BE2C (cell line): ENCODE results near the gene BRME1.
A peak's percentile ranks its signal among the peaks of the same experiment; 100 is the strongest.

Source experiments
- DNase-seq: peaks from one replicate; pipeline ENCODE4 v3.0.0-alpha.2; 2020
- H3K27me3 ChIP-seq: fragments of 250-450 bp; sonication (Bioruptor Pico); 2 replicates; pipeline ENCODE4 v1.5.1; 2020; ENCODE audit warnings: mild to moderate bottlenecking
- H3K36me3 ChIP-seq: fragments of 250-450 bp; sonication (Bioruptor Pico); 2 replicates; pipeline ENCODE4 v1.5.1; 2020; ENCODE audit warnings: mild to moderate bottlenecking
- H3K4me1 ChIP-seq: fragments of 250-450 bp; sonication (Bioruptor Pico); 2 replicates; pipeline ENCODE4 v1.5.1; 2020
- H3K4me3 ChIP-seq: 2 replicates; pipeline ENCODE4 v1.5.1; 2011; ENCODE audit warnings: low read depth, low read length
- H3K9me3 ChIP-seq: fragments of 250-450 bp; sonication (Bioruptor Pico); 2 replicates; pipeline ENCODE4 v1.5.1; 2020
- CTCF ChIP-seq: IDR thresholded peaks from 2 replicates; pipeline ENCODE4 v1.5.1; 2012; ENCODE audit warnings: mild to moderate bottlenecking, low read depth, low read length

BRME1 gene

DNA sequence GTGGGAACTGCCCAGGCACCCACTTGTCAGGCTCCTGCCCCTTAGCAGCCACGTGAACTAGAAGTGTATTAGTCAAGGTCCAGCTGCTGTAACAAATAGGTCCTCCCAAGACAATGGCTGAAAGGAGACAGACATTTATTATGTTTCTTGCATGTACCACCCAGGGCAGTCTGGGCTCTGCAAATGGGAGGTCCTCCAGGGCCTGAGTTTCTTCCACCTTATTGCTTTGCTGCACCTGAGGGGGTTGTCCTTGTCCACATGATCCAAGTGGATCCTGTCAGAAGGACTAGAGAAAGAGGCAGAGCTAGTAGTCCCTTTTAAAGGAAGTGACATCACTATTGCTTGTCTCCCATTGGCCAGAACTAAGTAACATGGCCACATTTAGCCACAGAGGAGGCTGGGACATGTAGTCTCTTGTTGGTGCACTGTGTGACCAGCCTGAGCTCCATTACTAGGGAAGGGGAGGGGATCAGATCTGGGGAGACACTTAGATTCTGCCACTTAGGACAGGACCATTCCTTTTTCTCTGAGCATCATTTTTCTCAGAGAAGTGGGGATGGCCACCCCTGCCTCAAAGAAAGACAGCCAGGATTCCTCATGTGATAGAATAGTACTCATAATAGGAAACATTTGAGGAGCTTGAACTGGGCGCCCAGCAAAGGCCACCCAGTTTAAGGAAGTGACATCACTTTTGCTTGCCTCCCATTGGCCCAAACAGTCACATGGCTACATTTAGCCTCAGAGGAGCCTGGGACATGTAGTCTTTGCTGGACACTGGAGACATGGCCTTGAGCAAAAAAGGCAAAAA is 15.2 kb upstream of the BRME1 start:
- Histone ChIP-seq H3K9me3 (0 out of 2 replicates have a peak, but pooled peaks cover 4% of the 10 kb centered on the region), H3K4me1 (no peaks in the 10 kb centered on the region), H3K27me3 (no peaks in the 10 kb centered on the region), H3K4me3 (no peak overlapping the region), H3K36me3 (peaks cover 10% of the 10 kb centered on the region)
- peak; percentile 64 for DNase-seq
- TF ChIP-seq CTCF = no peak

GRCh38 chr19:13920524-13920923 is 14.6 kb upstream of the BRME1 start:
- Histone ChIP-seq H3K27me3 (no peaks in the 10 kb centered on the region), H3K36me3 (peaks cover 13% of the 10 kb centered on the region), H3K9me3 (0 out of 2 replicates have a peak, but pooled peaks cover 4% of the 10 kb centered on the region), H3K4me1 (no peaks in the 10 kb centered on the region), H3K4me3 (no peak overlapping the region)
- no peak for TF ChIP-seq CTCF
- no peak for DNase-seq

DNA sequence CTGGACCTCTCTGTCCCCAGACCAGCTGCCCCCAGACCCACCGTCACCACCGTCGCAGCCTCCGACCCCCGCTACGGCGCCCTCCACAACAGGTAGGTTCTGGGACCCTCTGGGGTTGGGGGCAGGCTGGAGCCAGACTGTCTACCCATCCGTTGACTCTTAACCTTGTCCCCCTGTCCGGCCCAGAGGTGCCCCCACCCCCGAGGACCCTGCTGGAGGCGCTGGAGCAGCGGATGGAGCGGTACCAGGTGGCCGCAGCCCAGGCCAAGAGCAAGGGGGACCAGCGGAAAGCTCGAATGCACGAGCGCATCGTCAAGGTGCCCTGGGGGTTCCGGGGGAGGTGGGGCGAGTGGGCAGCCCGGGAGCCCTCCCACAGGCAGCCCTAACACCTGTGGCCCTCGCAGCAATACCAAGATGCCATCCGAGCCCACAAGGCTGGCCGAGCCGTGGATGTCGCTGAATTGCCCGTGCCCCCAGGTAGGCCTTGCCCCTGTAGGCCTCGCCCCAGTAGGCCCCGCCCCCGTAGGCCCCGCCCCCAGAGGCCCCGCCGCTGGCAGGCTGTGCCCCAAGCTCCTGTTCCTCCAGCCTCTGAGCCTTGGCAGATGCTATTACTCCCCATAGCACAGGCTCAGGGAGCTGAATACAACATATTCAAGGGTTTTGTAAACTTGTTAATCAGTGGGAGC is 13.0 kb upstream of the BRME1 start:
- Histone ChIP-seq H3K36me3 (peaks cover 17% of the 10 kb centered on the region), H3K4me3 (no peak overlapping the region), H3K9me3 (0 out of 2 replicates have a peak, but pooled peaks cover 4% of the 10 kb centered on the region), H3K4me1 (no peaks in the 10 kb centered on the region), H3K27me3 (no peaks in the 10 kb centered on the region)
- TF ChIP-seq CTCF = no peak
- no peak for DNase-seq

DNA sequence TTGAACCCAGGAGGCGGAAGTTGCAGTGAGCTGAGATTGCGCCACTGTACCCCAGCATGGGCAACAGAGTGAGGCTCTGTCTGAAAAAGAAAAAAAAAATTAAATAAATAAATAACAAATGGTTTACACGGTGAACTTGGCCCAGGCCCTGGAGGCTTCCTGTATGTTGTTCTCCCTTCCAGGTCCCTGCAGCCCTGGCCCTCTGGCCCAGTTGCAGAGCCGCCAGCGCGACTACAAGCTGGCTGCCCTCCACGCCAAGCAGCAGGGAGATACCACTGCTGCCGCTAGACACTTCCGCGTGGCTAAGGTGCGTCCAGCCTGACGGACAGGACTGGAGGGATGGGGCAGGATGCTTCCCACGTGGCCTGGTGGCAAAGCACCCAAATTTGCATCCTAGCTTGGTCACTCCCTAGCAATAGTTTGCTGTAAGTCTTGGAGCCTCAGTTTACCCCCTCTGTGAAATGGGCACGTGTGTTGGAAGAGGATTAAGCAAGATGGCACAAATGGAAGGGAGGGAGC is 12.0 kb upstream of the BRME1 start:
- no peaks in the 10 kb centered on the region for H3K27me3 ChIP-seq
- H3K9me3 ChIP-seq = 0 out of 2 replicates have a peak, but pooled peaks cover 4% of the 10 kb centered on the region
- H3K4me3 ChIP-seq = no peak overlapping the region
- no peak for TF ChIP-seq CTCF
- no peaks in the 10 kb centered on the region for H3K4me1 ChIP-seq
- H3K36me3 ChIP-seq = peaks cover 21% of the 10 kb centered on the region
- no peak for DNase-seq

- H3K9me3 ChIP-seq = no peaks in the 10 kb centered on the region
- H3K27me3 ChIP-seq = no peaks in the 10 kb centered on the region
- no peak overlapping the region for H3K4me3 ChIP-seq
- no peak for TF ChIP-seq CTCF
- DNase-seq = no peak
- H3K36me3 ChIP-seq = peaks cover 16% of the 10 kb centered on the region
- H3K4me1 ChIP-seq = no peaks in the 10 kb centered on the region
Observed at GRCh38 chr19:13914777-13915176, 8.9 kb upstream of the BRME1 start.
